A673 (cell line): ENCODE measurements around the gene PRLR. TPM values are rescaled to one million over a fixed set of nuclear protein-coding genes. Genes with fewer than 3 reads are reported as not detected.
A peak's percentile ranks its signal among the peaks of the same experiment; 100 is the strongest.

ENCODE experiments used
- BruUV-seq: library from RNA; stranded (reverse); fragments of 400-500 nt; replicated peaks from 2 replicates; lab custom pipeline; 2021; lab: Mats Ljungman, UMichigan
- CTCF ChIA-PET: fragments of 300-600 bp; sonication (Branson Sonifier 250); formaldehyde crosslinking; loops from one replicate; lab custom pipeline; 2022; ENCODE audit warnings: antibody characterized with exemption; lab: Charles Lee
- POLR2A ChIA-PET: fragments of 300-600 bp; sonication (Branson Sonifier 250); formaldehyde crosslinking; loops from one replicate; lab custom pipeline; 2022; ENCODE audit warnings: antibody characterized with exemption; ENCODE audit not compliant: low non-redundant PET; lab: Charles Lee
- DNase-seq: peaks from one replicate; pipeline ENCODE4 v3.0.0-alpha.2; 2015; ENCODE audit warnings: low spot score
- H3K27ac ChIP-seq: fragments of 200-600 bp; sonication (generic); 2 replicates; pipeline ENCODE4 v1.5.1; 2016; ENCODE audit warnings: mixed run types, low read depth, mild to moderate bottlenecking, mixed read lengths, antibody characterized with exemption, low read length; ENCODE audit not compliant: poor library complexity, severe bottlenecking
- H3K27me3 ChIP-seq: fragments of 200-600 bp; sonication (generic); replicated peaks from 2 replicates; pipeline ENCODE4 v1.6.1; 2017; ENCODE audit warnings: mixed run types, low read depth, mild to moderate bottlenecking, mixed read lengths, antibody characterized with exemption, low read length; ENCODE audit not compliant: insufficient read depth, poor library complexity
- H3K36me3 ChIP-seq: fragments of 200-600 bp; sonication (generic); 2 replicates; pipeline ENCODE4 v1.6.1; 2016; ENCODE audit warnings: mixed run types, mild to moderate bottlenecking, mixed read lengths, antibody characterized with exemption, low read length; ENCODE audit not compliant: insufficient read depth, poor library complexity, severe bottlenecking
- H3K4me1 ChIP-seq: fragments of 200-600 bp; sonication (generic); 2 replicates; pipeline ENCODE4 v1.6.1; 2017; ENCODE audit warnings: mixed run types, mild to moderate bottlenecking, mixed read lengths, antibody characterized with exemption, low read length; ENCODE audit not compliant: insufficient read depth, poor library complexity, severe bottlenecking
- H3K4me3 ChIP-seq: fragments of 200-600 bp; sonication (generic); 2 replicates; pipeline ENCODE4 v1.5.1; 2016; ENCODE audit warnings: low read depth, mixed run types, mild to moderate bottlenecking, mixed read lengths, low read length; ENCODE audit not compliant: poor library complexity, severe bottlenecking
- H3K9me3 ChIP-seq: fragments of 200-600 bp; sonication (generic); 2 replicates; pipeline ENCODE4 v1.6.1; 2016; ENCODE audit warnings: mixed run types, low read depth, mild to moderate bottlenecking, mixed read lengths, antibody characterized with exemption, low read length; ENCODE audit not compliant: poor library complexity, severe bottlenecking
- CTCF ChIP-seq: fragments of 300-800, 200-600 bp; sonication (generic); conservative IDR thresholded peaks from 2 replicates; pipeline ENCODE4 v1.5.1; 2017; ENCODE audit warnings: low read depth, mild to moderate bottlenecking, antibody characterized with exemption, low read length, moderate library complexity, mixed read lengths
- EZH2 ChIP-seq: fragments of 200-600 bp; sonication (generic); IDR thresholded peaks from 2 replicates; pipeline ENCODE4 v1.6.1; 2017; ENCODE audit warnings: borderline replicate concordance, low read depth, mild to moderate bottlenecking, mixed read lengths, antibody characterized with exemption, low read length; ENCODE audit not compliant: poor library complexity, severe bottlenecking
- intact Hi-C: fragments of 100-400 bp; cut with micrococcal nuclease; formaldehyde crosslinking; loops from one replicate; pipeline ENCODE4 v1.10.0; 2022; ENCODE audit not compliant: unreplicated experiment
- total RNA-seq: library from RNA; stranded (reverse); gene quantifications from 2 replicates; pipeline ENCODE4 v1.2.3, GENCODE V29; 2021

Gene PRLR
- total RNA-seq, 1 experiment from 2014 or later, result not detected

GRCh38 chr5:35182910-35183535 lies 47.3 kb downstream of the PRLR start:
- CTCF ChIA-PET, result no interaction called here
- POLR2A ChIA-PET, result no interaction called here
- intact Hi-C loops, result loop anchor here (1.0 to 10.0 kb wide), 2 partner anchors 94 to 708 kb away; no protein-coding TSS in a partner anchor
- DNase-seq, result peak; percentile 72
- TF ChIP-seq CTCF, result peak; percentile 71
- TF ChIP-seq EZH2, result no peak
- Histone ChIP-seq H3K4me1 (no peaks in the 10 kb centered on the region), H3K27ac (no peak overlapping the region), H3K27me3 (peaks cover 6% of the 10 kb centered on the region), H3K9me3 (no peaks in the 10 kb centered on the region), H3K36me3 (no peaks in the 10 kb centered on the region), H3K4me3 (no peak overlapping the region)
- BruUV-seq, result no TSS peak

DNA sequence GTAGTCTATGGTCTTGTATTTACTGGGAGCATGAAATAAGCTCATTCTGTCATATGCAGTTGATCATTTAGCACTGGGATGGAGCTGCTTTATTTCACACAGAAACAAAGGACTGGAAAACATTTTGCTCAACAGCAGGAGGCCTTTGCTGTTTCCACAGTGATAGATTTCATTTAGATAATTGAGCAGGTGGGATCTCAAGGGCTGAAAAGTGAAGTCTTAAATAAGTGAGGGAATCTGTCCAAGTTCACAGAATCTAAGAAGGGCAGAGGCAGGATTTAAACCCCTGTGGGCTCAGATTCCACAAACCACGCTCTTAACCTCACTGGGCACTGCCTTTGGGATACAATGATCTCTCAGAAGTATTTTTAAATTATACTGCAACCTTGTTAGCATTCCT lies 47.8 kb downstream of the PRLR start:
- no peak for DNase-seq
- intact Hi-C loops, result loop anchor here (10.0 kb wide), 1 partner anchor 708 kb away; no protein-coding TSS in a partner anchor
- ChIA-PET CTCF (no interaction called here), POLR2A (no interaction called here)
- Histone ChIP-seq H3K27ac (no peak overlapping the region), H3K9me3 (no peaks in the 10 kb centered on the region), H3K4me1 (no peaks in the 10 kb centered on the region), H3K27me3 (peaks cover 3% of the 10 kb centered on the region), H3K36me3 (no peaks in the 10 kb centered on the region), H3K4me3 (no peak overlapping the region)
- no TSS peak for BruUV-seq
- no peak for TF ChIP-seq CTCF
- TF ChIP-seq EZH2, result no peak

DNA sequence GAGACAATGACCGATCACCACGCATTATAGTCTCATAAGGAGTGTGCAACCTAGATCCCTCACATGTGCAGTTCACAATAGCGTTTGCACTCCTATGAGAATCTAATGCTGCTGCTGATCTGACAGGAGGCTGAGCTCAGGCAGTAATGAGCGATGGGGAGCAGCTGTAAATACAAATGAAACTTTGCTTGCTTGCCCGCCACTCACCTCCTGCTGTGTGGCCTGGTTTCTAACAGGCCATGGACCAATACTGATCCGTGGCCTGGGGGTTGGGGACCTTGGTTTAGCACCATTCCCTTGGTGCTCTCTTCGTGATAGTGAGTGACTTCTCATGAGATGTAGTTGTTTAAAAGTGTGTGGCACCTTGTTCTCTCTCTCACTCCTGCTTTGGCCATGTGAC lies 50.2 kb downstream of the PRLR start:
- H3K4me1 ChIP-seq, result no peaks in the 10 kb centered on the region
- no TSS peak for BruUV-seq
- DNase-seq, result no peak
- intact Hi-C loops, result loop anchor here (10.0 kb wide), 1 partner anchor 705 kb away; no protein-coding TSS in a partner anchor
- ChIA-PET CTCF (no interaction called here), POLR2A (interaction anchor here (0.7 kb wide), 1 partner anchor 38 kb away, joined by 4 read pairs; no protein-coding TSS in a partner anchor)
- no peaks in the 10 kb centered on the region for H3K27me3 ChIP-seq
- TF ChIP-seq EZH2, result no peak
- no peak for TF ChIP-seq CTCF
- no peaks in the 10 kb centered on the region for H3K36me3 ChIP-seq
- no peaks in the 10 kb centered on the region for H3K9me3 ChIP-seq
- H3K4me3 ChIP-seq, result no peak overlapping the region
- H3K27ac ChIP-seq, result no peak overlapping the region
